IMR-90 (cell line): ENCODE data around the gene ACAD11. TPM values are rescaled to one million over a fixed set of nuclear protein-coding genes. Genes with fewer than 3 reads are reported as not detected.

Experiments
- ATAC-seq: fragments of 200-7000 bp; cut with Tn5 transposase; 2 replicates; pipeline ENCODE4 v1.9.1; 2020; ENCODE audit warnings: low read depth, mild to moderate bottlenecking, moderate library complexity
- BruUV-seq: library from RNA; stranded (reverse); fragments of 400-500 nt; replicated peaks from 2 replicates; lab custom pipeline; 2021; lab: Mats Ljungman, UMichigan
- CTCF ChIA-PET: fragments of 300-600 bp; formaldehyde crosslinking; extraction: SDS; loops from one replicate; lab custom pipeline; 2021; ENCODE audit warnings: antibody characterized with exemption; lab: Yijun Ruan, JAX
- POLR2A ChIA-PET: fragments of 300-600 bp; sonication (Branson Sonifier 250); formaldehyde crosslinking; loops from one replicate; lab custom pipeline; 2022; ENCODE audit warnings: antibody characterized with exemption; ENCODE audit not compliant: unreplicated experiment; lab: Charles Lee
- DNase-seq: peaks from one replicate; pipeline ENCODE4 v3.0.0; 2013
- H2AFZ ChIP-seq: replicated peaks from 2 replicates; pipeline ENCODE3; 2013; ENCODE audit warnings: low read length, mild to moderate bottlenecking; ENCODE audit not compliant: poor library complexity
- H2AK5ac ChIP-seq: 2 replicates; pipeline ENCODE4 v1.6.1; 2013; ENCODE audit warnings: low read depth, low read length, inconsistent platforms
- H2AK9ac ChIP-seq: replicated peaks from 2 replicates; pipeline ENCODE3; 2013; ENCODE audit warnings: mild to moderate bottlenecking, low read depth, low read length, moderate library complexity; ENCODE audit not compliant: poor library complexity
- H2BK120ac ChIP-seq: 2 replicates; pipeline ENCODE4 v1.6.1; 2013; ENCODE audit warnings: low read depth, low read length, inconsistent platforms
- H2BK15ac ChIP-seq: 3 replicates; pipeline ENCODE4 v1.6.1; 2013; ENCODE audit warnings: low read depth, low read length, inconsistent platforms
- H2BK20ac ChIP-seq: 2 replicates; pipeline ENCODE4 v1.6.1; 2013; ENCODE audit warnings: low read depth, mild to moderate bottlenecking, inconsistent platforms, low read length, moderate library complexity
- H2BK5ac ChIP-seq: 2 replicates; pipeline ENCODE4 v1.6.1; 2013; ENCODE audit warnings: mild to moderate bottlenecking, low read depth, low read length, inconsistent platforms; ENCODE audit not compliant: poor library complexity, severe bottlenecking
- H3K14ac ChIP-seq: replicated peaks from 2 replicates; pipeline ENCODE4 v1.6.1; 2013; ENCODE audit warnings: low read depth, low read length, inconsistent platforms
- H3K18ac ChIP-seq: 2 replicates; pipeline ENCODE4 v1.6.1; 2013; ENCODE audit warnings: low read depth, low read length, control low read depth
- H3K23ac ChIP-seq: 2 replicates; pipeline ENCODE4 v1.6.1; 2013; ENCODE audit warnings: low read depth, low read length, inconsistent platforms
- H3K27ac ChIP-seq: 2 replicates; pipeline ENCODE4 v1.5.1; 2013; ENCODE audit warnings: mild to moderate bottlenecking, control low read depth, low read length; ENCODE audit not compliant: insufficient read depth
- H3K27me3 ChIP-seq: 2 replicates; pipeline ENCODE4 v1.6.1; 2013; ENCODE audit warnings: low read length; ENCODE audit not compliant: control insufficient read depth, insufficient read depth
- H3K36me3 ChIP-seq: 2 replicates; pipeline ENCODE4 v1.6.1; 2013; ENCODE audit warnings: low read length, mixed read lengths; ENCODE audit not compliant: control insufficient read depth, insufficient read depth
- H3K4ac ChIP-seq: 2 replicates; pipeline ENCODE4 v1.6.1; 2013; ENCODE audit warnings: low read depth, low read length, inconsistent platforms
- H3K4me1 ChIP-seq: 2 replicates; pipeline ENCODE4 v1.6.1; 2013; ENCODE audit warnings: low read length, mixed read lengths; ENCODE audit not compliant: control insufficient read depth, insufficient read depth
- H3K4me2 ChIP-seq: 2 replicates; pipeline ENCODE4 v1.6.1; 2013; ENCODE audit warnings: low read depth, mild to moderate bottlenecking, control low read depth, low read length, moderate library complexity
- H3K4me3 ChIP-seq: 2 replicates; pipeline ENCODE4 v1.5.1; 2013; ENCODE audit warnings: low read depth, mild to moderate bottlenecking, control low read depth, low read length, moderate library complexity; ENCODE audit not compliant: insufficient read depth
- H3K56ac ChIP-seq: 2 replicates; pipeline ENCODE4 v1.6.1; 2013; ENCODE audit warnings: low read length, inconsistent platforms; ENCODE audit not compliant: insufficient read depth; ENCODE audit errors: extremely low read depth
- H3K79me1 ChIP-seq, 2 experiments: 2 replicates each; pipeline ENCODE4 v1.6.1; 2013; ENCODE audit warnings: low read length in 2 of 2, inconsistent platforms in 1 of 2, low read depth in 1 of 2
- H3K9ac ChIP-seq: 2 replicates; pipeline ENCODE4 v1.6.1; 2013; ENCODE audit warnings: low read depth, low read length, control low read depth
- H3K9me1 ChIP-seq: 2 replicates; pipeline ENCODE4 v1.6.1; 2013; ENCODE audit warnings: low read length, inconsistent platforms; ENCODE audit not compliant: insufficient read depth
- H3K9me3 ChIP-seq: 2 replicates; pipeline ENCODE4 v1.6.1; 2013; ENCODE audit warnings: low read length; ENCODE audit not compliant: control insufficient read depth, insufficient read depth
- H4K20me1 ChIP-seq: 2 replicates; pipeline ENCODE4 v1.6.1; 2013; ENCODE audit warnings: low read length, inconsistent platforms; ENCODE audit not compliant: insufficient read depth
- H4K5ac ChIP-seq: 2 replicates; pipeline ENCODE4 v1.6.1; 2013; ENCODE audit warnings: mild to moderate bottlenecking, low read depth, low read length, control low read depth
- H4K8ac ChIP-seq, 2 experiments: 2 replicates each; pipeline ENCODE4 v1.6.1; 2013; ENCODE audit warnings: low read depth in 2 of 2, low read length in 2 of 2, control low read depth in 1 of 2, inconsistent platforms in 1 of 2
- H4K91ac ChIP-seq: 2 replicates; pipeline ENCODE4 v1.6.1; 2013; ENCODE audit warnings: low read depth, low read length, inconsistent platforms; ENCODE audit not compliant: insufficient read depth
- BHLHE40 ChIP-seq: fragments of 150-350 bp; IDR thresholded peaks from 2 replicates; pipeline ENCODE4 v1.6.1; 2016; ENCODE audit warnings: mild to moderate bottlenecking, low read depth, low read length
- CEBPB ChIP-seq: IDR thresholded peaks from 2 replicates; pipeline ENCODE4 v1.6.1; 2012; ENCODE audit warnings: low read depth, low read length, improper control_type of control experiment
- MAZ ChIP-seq: IDR thresholded peaks from 2 replicates; pipeline ENCODE4 v1.6.1; 2012; ENCODE audit warnings: low read depth, mild to moderate bottlenecking, low read length, improper control_type of control experiment, moderate library complexity, borderline replicate concordance
- MXI1 ChIP-seq: IDR thresholded peaks from 2 replicates; pipeline ENCODE4 v1.6.1; 2012; ENCODE audit warnings: low read depth, mild to moderate bottlenecking, low read length, moderate library complexity, borderline replicate concordance
- RFX5 ChIP-seq: IDR thresholded peaks from 2 replicates; pipeline ENCODE4 v1.8.0; 2012; ENCODE audit warnings: low read depth, mild to moderate bottlenecking, low read length, moderate library complexity
- USF2 ChIP-seq: fragments of 150-350 bp; IDR thresholded peaks from 2 replicates; pipeline ENCODE4 v1.6.1; 2017; ENCODE audit warnings: mild to moderate bottlenecking, antibody characterized with exemption, low read length, low read depth
- WGBS, 2 experiments: methylation state at CpG; one replicate each; pipeline versions ENCODE4 v1.1.5 to v1.1.7; 2013; ENCODE audit warnings: missing lambda C conversion rate in 2 of 2; ENCODE audit not compliant: insufficient read length in 1 of 2; ENCODE audit errors: extremely low coverage in 2 of 2; 5-methylcytosine and 5-hydroxymethylcytosine counted together
- dilution Hi-C: fragments of 300-500 bp; cut with HindIII; formaldehyde crosslinking; loops from one replicate; pipeline ENCODE4 v1.14.3; 2018; ENCODE audit warnings: low sequenced_read_pairs; ENCODE audit not compliant: unreplicated experiment
- in situ Hi-C: fragments of 300-500 bp; cut with MboI; formaldehyde crosslinking; loops from 3 replicates; pipeline ENCODE4 v1.14.3; 2019; ENCODE audit warnings: low sequenced_read_pairs, inconsistent platforms, mixed read lengths
- intact Hi-C: fragments of 100-400 bp; cut with micrococcal nuclease; formaldehyde crosslinking; loops from 2 replicates; pipeline ENCODE4 v1.10.0; 2022
- polyA plus RNA-seq, 3 experiments: library from polyadenylated mRNA; depleted of rRNA; stranded (reverse); fragments of >200 nt; gene quantifications; 2 replicates each; pipeline ENCODE4 v1.2.3, GENCODE V29; 2012; ENCODE audit warnings: low replicate concordance in 1 of 3
- total RNA-seq: library from RNA; depleted of rRNA; stranded (reverse); fragments of >200 nt; gene quantifications from 2 replicates; pipeline ENCODE4 v1.2.3, GENCODE V29; 2012
- TF ChIP-seq, protein P1 (sequence below): conservative IDR thresholded peaks from 2 replicates; pipeline ENCODE4 v1.5.1; 2012; ENCODE audit warnings: mild to moderate bottlenecking, low read depth, low read length, improper control_type of control experiment

ACAD11 gene
- total and polyA plus RNA-seq, 2 of the 4 experiments (the other 2 are of a cell fraction) = 16.0 to 18.8 TPM

GRCh38 chr3:132513057-132513456, 146.6 kb downstream of the ACAD11 start:
- peaks cover 32% of the 10 kb centered on the region for H3K36me3 ChIP-seq
- WGBS, 2 experiments = 83% methylated on average over 2 of the region's 5 CpGs; no CpG with 5 or more reads in 1 of the 2 experiments

More at GRCh38 chr3:132513057-132513456, 146.6 kb downstream of the ACAD11 start:
- Histone ChIP-seq H2BK15ac (no peak overlapping the region), H3K79me1 (peaks cover 4 to 11% of the 10 kb centered on the region in 2 experiments; a peak in 2 of 4 replicates), H2AFZ (no peak overlapping the region), H3K9me3 (no peaks in the 10 kb centered on the region), H3K14ac (no peak overlapping the region), H2BK5ac (no peak overlapping the region), H3K4me2 (no peak overlapping the region), H3K56ac (no peak overlapping the region), H2BK20ac (no peak overlapping the region), H4K8ac (no peak overlapping the region), H4K5ac (no peak overlapping the region), H3K27me3 (no peaks in the 10 kb centered on the region), H4K20me1 (no peaks in the 10 kb centered on the region), H3K23ac (no peak overlapping the region), H3K4ac (no peak overlapping the region), H3K4me3 (no peak overlapping the region), H4K91ac (no peak overlapping the region), H3K9ac (no peak overlapping the region), H2AK5ac (no peak overlapping the region), H2BK120ac (no peak overlapping the region), H3K18ac (no peak overlapping the region), H3K27ac (no peak overlapping the region), H2AK9ac (no peak overlapping the region), H3K4me1 (no peaks in the 10 kb centered on the region), H3K9me1 (no peaks in the 10 kb centered on the region)
- ChIA-PET CTCF (no interaction called here), POLR2A (no interaction called here)
- in situ Hi-C loops = no loop called here
- dilution Hi-C loops = no loop called here
- TF ChIP-seq MAZ = no peak
- peak; percentile 66 for TF ChIP-seq CEBPB
- TF ChIP-seq USF2 = no peak
- TF ChIP-seq, protein P1, sequence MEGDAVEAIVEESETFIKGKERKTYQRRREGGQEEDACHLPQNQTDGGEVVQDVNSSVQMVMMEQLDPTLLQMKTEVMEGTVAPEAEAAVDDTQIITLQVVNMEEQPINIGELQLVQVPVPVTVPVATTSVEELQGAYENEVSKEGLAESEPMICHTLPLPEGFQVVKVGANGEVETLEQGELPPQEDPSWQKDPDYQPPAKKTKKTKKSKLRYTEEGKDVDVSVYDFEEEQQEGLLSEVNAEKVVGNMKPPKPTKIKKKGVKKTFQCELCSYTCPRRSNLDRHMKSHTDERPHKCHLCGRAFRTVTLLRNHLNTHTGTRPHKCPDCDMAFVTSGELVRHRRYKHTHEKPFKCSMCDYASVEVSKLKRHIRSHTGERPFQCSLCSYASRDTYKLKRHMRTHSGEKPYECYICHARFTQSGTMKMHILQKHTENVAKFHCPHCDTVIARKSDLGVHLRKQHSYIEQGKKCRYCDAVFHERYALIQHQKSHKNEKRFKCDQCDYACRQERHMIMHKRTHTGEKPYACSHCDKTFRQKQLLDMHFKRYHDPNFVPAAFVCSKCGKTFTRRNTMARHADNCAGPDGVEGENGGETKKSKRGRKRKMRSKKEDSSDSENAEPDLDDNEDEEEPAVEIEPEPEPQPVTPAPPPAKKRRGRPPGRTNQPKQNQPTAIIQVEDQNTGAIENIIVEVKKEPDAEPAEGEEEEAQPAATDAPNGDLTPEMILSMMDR = no peak
- no peak for TF ChIP-seq BHLHE40
- no peak for TF ChIP-seq RFX5
- no peak for TF ChIP-seq MXI1
- BruUV-seq = no TSS peak
- intact Hi-C loops = no loop called here
- ATAC-seq (no peak), DNase-seq (no peak)
